Measurements from ENCODE around the gene PAM. TPM values are rescaled to one million over a fixed set of nuclear protein-coding genes. Genes with fewer than 3 reads are reported as not detected.

Gene PAM
- total RNA-seq, 2 donors from 2014 or later, result 32.9 to 38.2 TPM

GRCh38 chr5:103016167-103016566 is 261.1 kb downstream of the PAM start:
- Histone ChIP-seq H3K9me3 (ENCODE audit: control insufficient read depth, low read length) (peaks cover 7% of the 10 kb centered on the region), H3K4me1 (ENCODE audit: control insufficient read depth, insufficient read depth, low read length) (no peaks in the 10 kb centered on the region), H3K9ac (ENCODE audit: extremely low read depth, low read length, poor library complexity, severe bottlenecking) (no peak overlapping the region), H3K36me3 (ENCODE audit: control insufficient read depth, insufficient read depth, low read length) (no peaks in the 10 kb centered on the region), H3K27ac (ENCODE audit: low read depth, low read length) (no peak overlapping the region), H3K27me3 (ENCODE audit: control insufficient read depth, insufficient read depth, low read length, poor library complexity, severe bottlenecking) (no peaks in the 10 kb centered on the region), H3K4me3 (ENCODE audit: low read length) (no peak overlapping the region)
- Mint-ChIP-seq H3K36me3 (ENCODE audit: low read depth) (peaks cover 8% of the 10 kb centered on the region), H3K27me3 (ENCODE audit: insufficient read depth) (no peaks in the 10 kb centered on the region), H3K4me1 (no peaks in the 10 kb centered on the region), H3K27ac (no peak overlapping the region), H3K9me3 (peaks cover 5% of the 10 kb centered on the region), H3K4me3 (no peak overlapping the region)
- WGBS, 2 experiments (ENCODE audit: insufficient coverage in 1 of 2, insufficient read length in 1 of 2), result 96 to 100% methylated on average over 1 to 2 of the region's 2 CpGs
- TF ChIP-seq CTCF (conservative IDR thresholded peaks at IDR 0.05), result no peak
- DNase-seq, result no peak

- Mint-ChIP-seq H3K27me3 (ENCODE audit: insufficient read depth) (no peaks in the 10 kb centered on the region), H3K4me3 (no peak overlapping the region), H3K27ac (no peak overlapping the region), H3K36me3 (ENCODE audit: low read depth) (no peaks in the 10 kb centered on the region), H3K4me1 (no peaks in the 10 kb centered on the region), H3K9me3 (no peaks in the 10 kb centered on the region)
- no peak for TF ChIP-seq CTCF (conservative IDR thresholded peaks at IDR 0.05)
- no peaks in the 10 kb centered on the region for H3K4me1 ChIP-seq (ENCODE audit: control insufficient read depth, insufficient read depth, low read length)
- H3K4me3 ChIP-seq (ENCODE audit: low read length), result no peak overlapping the region
- H3K9me3 ChIP-seq (ENCODE audit: control insufficient read depth, low read length), result no peaks in the 10 kb centered on the region
- no peaks in the 10 kb centered on the region for H3K27me3 ChIP-seq (ENCODE audit: control insufficient read depth, insufficient read depth, low read length, poor library complexity, severe bottlenecking)
- H3K9ac ChIP-seq (ENCODE audit: extremely low read depth, low read length, poor library complexity, severe bottlenecking), result no peak overlapping the region
- no peak for DNase-seq
- WGBS, 2 experiments (ENCODE audit: insufficient coverage in 1 of 2, insufficient read length in 1 of 2), result 95% methylated on average over 1 of the region's 1 CpG; no CpG with 5 or more reads in 1 of the 2 experiments
- H3K36me3 ChIP-seq (ENCODE audit: control insufficient read depth, insufficient read depth, low read length), result no peaks in the 10 kb centered on the region
- H3K27ac ChIP-seq (ENCODE audit: low read depth, low read length), result no peak overlapping the region
Observed at GRCh38 chr5:103019804-103020203, 264.7 kb downstream of the PAM start.

GRCh38 chr5:103021314-103021713 is 266.2 kb downstream of the PAM start:
- no peak overlapping the region for H3K4me3 Mint-ChIP-seq
- H3K4me1 ChIP-seq (ENCODE audit: control insufficient read depth, insufficient read depth, low read length), result no peaks in the 10 kb centered on the region
- H3K27me3 ChIP-seq (ENCODE audit: control insufficient read depth, insufficient read depth, low read length, poor library complexity, severe bottlenecking), result no peaks in the 10 kb centered on the region
- no peak overlapping the region for H3K9ac ChIP-seq (ENCODE audit: extremely low read depth, low read length, poor library complexity, severe bottlenecking)
- no peaks in the 10 kb centered on the region for H3K4me1 Mint-ChIP-seq
- no peaks in the 10 kb centered on the region for H3K9me3 Mint-ChIP-seq
- no peak overlapping the region for H3K27ac ChIP-seq (ENCODE audit: low read depth, low read length)
- H3K27ac Mint-ChIP-seq, result no peak overlapping the region
- TF ChIP-seq CTCF (conservative IDR thresholded peaks at IDR 0.05), result no peak
- 89 to 100% methylated on average over 1 to 2 of the region's 2 CpGs for WGBS, 2 experiments (ENCODE audit: insufficient coverage in 1 of 2, insufficient read length in 1 of 2)
- H3K27me3 Mint-ChIP-seq (ENCODE audit: insufficient read depth), result no peaks in the 10 kb centered on the region
- H3K9me3 ChIP-seq (ENCODE audit: control insufficient read depth, low read length), result no peaks in the 10 kb centered on the region
- DNase-seq, result no peak
- H3K36me3 ChIP-seq (ENCODE audit: control insufficient read depth, insufficient read depth, low read length), result no peaks in the 10 kb centered on the region
- no peaks in the 10 kb centered on the region for H3K36me3 Mint-ChIP-seq (ENCODE audit: low read depth)
- no peak overlapping the region for H3K4me3 ChIP-seq (ENCODE audit: low read length)
